OCI-LY1 (cell line): ENCODE results near the gene AHDC1.

Source experiments
- H2AFZ ChIP-seq: fragments of 200-600 bp; sonication (generic), shearing (Covaris generic); 2 replicates; pipeline ENCODE4 v1.6.0; 2014; ENCODE audit warnings: antibody characterized with exemption, mild to moderate bottlenecking, low read length
- H3F3A ChIP-seq: fragments of 200-600 bp; sonication (generic), shearing (Covaris generic); 2 replicates; pipeline ENCODE4 v1.6.0; 2014; ENCODE audit warnings: mild to moderate bottlenecking, antibody characterized with exemption, low read length, moderate library complexity; ENCODE audit not compliant: insufficient read depth
- H3K27ac ChIP-seq: fragments of 200-600 bp; sonication (generic); 2 replicates; pipeline ENCODE4 v1.5.1; 2014; ENCODE audit warnings: low read length, mixed run types, mild to moderate bottlenecking, low read depth; ENCODE audit not compliant: poor library complexity, severe bottlenecking
- H3K27me3 ChIP-seq: fragments of 200-600 bp; sonication (generic); 2 replicates; pipeline ENCODE4 v1.6.0; 2014; ENCODE audit warnings: antibody characterized with exemption, mild to moderate bottlenecking, low read length, moderate library complexity; ENCODE audit not compliant: insufficient read depth
- H3K36me3 ChIP-seq: fragments of 200-600 bp; sonication (generic); 2 replicates; pipeline ENCODE4 v1.6.1; 2014; ENCODE audit warnings: mild to moderate bottlenecking, antibody characterized with exemption, low read length, moderate library complexity, mixed read lengths; ENCODE audit not compliant: insufficient read depth
- H3K4me1 ChIP-seq: fragments of 200-600 bp; sonication (generic); 2 replicates; pipeline ENCODE4 v1.5.1; 2014; ENCODE audit warnings: mild to moderate bottlenecking, low read length, moderate library complexity; ENCODE audit not compliant: insufficient read depth, severe bottlenecking
- H3K4me2 ChIP-seq: fragments of 200-600 bp; sonication (generic), shearing (Covaris generic); 2 replicates; pipeline ENCODE4 v1.6.1; 2014; ENCODE audit warnings: low read length
- H3K4me3 ChIP-seq: fragments of 200-600 bp; sonication (generic); 2 replicates; pipeline ENCODE4 v1.5.1; 2014; ENCODE audit warnings: low read length, low read depth, mild to moderate bottlenecking, mixed read lengths; ENCODE audit not compliant: poor library complexity, severe bottlenecking
- H3K79me2 ChIP-seq: fragments of 200-600 bp; shearing (Covaris generic); 2 replicates; pipeline ENCODE4 v1.6.1; 2016; ENCODE audit warnings: mixed run types, low read length, mixed read lengths; ENCODE audit not compliant: insufficient read depth
- H3K9ac ChIP-seq: fragments of 200-600 bp; sonication (generic), shearing (Covaris generic); 2 replicates; pipeline ENCODE4 v1.6.1; 2014; ENCODE audit warnings: mild to moderate bottlenecking, low read length, mixed read lengths
- H3K9me2 ChIP-seq: fragments of 200-600 bp; sonication (generic), shearing (Covaris generic); 2 replicates; pipeline ENCODE4 v1.6.1; 2014; ENCODE audit warnings: low read depth, mild to moderate bottlenecking, low read length, mixed read lengths
- H3K9me3 ChIP-seq: fragments of 200-600 bp; shearing (Covaris generic); 2 replicates; pipeline ENCODE4 v1.6.1; 2014; ENCODE audit warnings: low read length, mixed read lengths
- H4K20me1 ChIP-seq: fragments of 200-600 bp; sonication (generic), shearing (Covaris generic); 2 replicates; pipeline ENCODE4 v1.6.0; 2016; ENCODE audit warnings: mild to moderate bottlenecking, low read length; ENCODE audit not compliant: insufficient read depth
- CTCF ChIP-seq: fragments of 200-600 bp; sonication (generic), shearing (Covaris generic); IDR thresholded peaks from 2 replicates; pipeline ENCODE4 v1.5.1; 2017; ENCODE audit warnings: mild to moderate bottlenecking, antibody characterized with exemption, low read length, moderate library complexity, mixed read lengths
- EZH2 ChIP-seq: fragments of 200-600 bp; sonication (generic), shearing (Covaris generic); IDR thresholded peaks from 2 replicates; pipeline ENCODE4 v1.8.0; 2017; ENCODE audit warnings: borderline replicate concordance, mixed run types, mild to moderate bottlenecking, antibody characterized with exemption, low read length, moderate library complexity, mixed read lengths

AHDC1 gene

GRCh38 chr1:27626031-27626935 is 22.3 kb upstream of the AHDC1 start:
- no peaks in the 10 kb centered on the region for H3K27me3 ChIP-seq
- H3F3A ChIP-seq: no peaks in the 10 kb centered on the region
- H3K4me2 ChIP-seq: peak overlapping the region; percentile 11; the same call in 1 of the 2 replicates
- H3K4me3 ChIP-seq: no peak overlapping the region
- no peak overlapping the region for H3K27ac ChIP-seq
- H3K36me3 ChIP-seq: no peaks in the 10 kb centered on the region
- H3K9ac ChIP-seq: no peak overlapping the region; the same call in 1 of the 2 replicates
- H3K4me1 ChIP-seq: peaks cover 55% of the 10 kb centered on the region
- TF ChIP-seq EZH2 (no peak), CTCF (no peak)
- H3K9me2 ChIP-seq: no peaks in the 10 kb centered on the region
- no peaks in the 10 kb centered on the region for H4K20me1 ChIP-seq
- no peaks in the 10 kb centered on the region for H3K79me2 ChIP-seq
- H2AFZ ChIP-seq: no peak overlapping the region
- no peaks in the 10 kb centered on the region for H3K9me3 ChIP-seq

DNA sequence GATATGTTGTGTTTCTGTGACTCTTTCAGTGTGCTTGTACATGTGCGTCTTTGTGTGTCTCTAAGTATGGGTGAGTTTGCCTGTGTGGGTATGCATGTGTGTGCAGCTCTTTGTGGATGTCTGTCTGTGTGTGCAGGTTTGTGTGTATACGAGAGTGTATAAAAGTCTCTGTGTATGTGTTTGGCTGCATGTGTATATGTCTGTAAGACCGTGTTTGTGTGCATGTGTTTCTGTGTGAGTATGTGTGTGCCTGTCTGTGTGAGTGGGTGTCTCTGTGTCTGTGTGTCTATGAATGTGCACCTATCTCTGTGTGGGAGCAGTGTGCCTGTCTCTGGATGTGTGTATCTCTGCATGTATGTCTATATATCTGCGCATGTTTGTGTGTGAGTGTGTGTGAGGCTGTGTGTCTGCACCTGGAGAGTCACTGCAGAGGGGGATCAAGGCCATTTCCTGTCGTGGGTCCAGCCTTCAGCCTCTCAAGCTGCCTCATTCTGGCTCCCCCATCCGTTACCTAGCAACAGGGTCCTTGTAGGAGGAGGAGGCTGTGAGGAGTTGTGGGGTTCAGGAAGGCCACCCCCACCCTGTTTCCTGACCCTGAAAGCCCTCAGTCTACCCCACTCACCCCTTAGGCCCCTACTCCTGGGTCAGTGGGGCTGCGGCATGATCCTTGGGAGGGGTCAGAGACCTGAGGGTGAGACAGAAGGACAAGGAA is 20.7 kb upstream of the AHDC1 start:
- Histone ChIP-seq H4K20me1 (no peaks in the 10 kb centered on the region), H3K27ac (peak overlapping the region; percentile 48)

More for the DNA sequence above, 20.7 kb upstream of the AHDC1 start:
- no peak overlapping the region for H2AFZ ChIP-seq
- H3K36me3 ChIP-seq: no peaks in the 10 kb centered on the region
- no peaks in the 10 kb centered on the region for H3K9me2 ChIP-seq
- peak overlapping the region; percentile 26; the same call in 1 of the 2 replicates for H3K4me2 ChIP-seq
- no peaks in the 10 kb centered on the region for H3F3A ChIP-seq
- peaks cover 45% of the 10 kb centered on the region for H3K4me1 ChIP-seq
- no peaks in the 10 kb centered on the region for H3K79me2 ChIP-seq
- no peaks in the 10 kb centered on the region for H3K27me3 ChIP-seq
- H3K4me3 ChIP-seq: no peak overlapping the region
- no peak for TF ChIP-seq EZH2
- no peak for TF ChIP-seq CTCF
- peak overlapping the region; percentile 0; the same call in 1 of the 2 replicates for H3K9ac ChIP-seq
- H3K9me3 ChIP-seq: no peaks in the 10 kb centered on the region
